ENCODE measurements around the gene IRF2. TPM values are rescaled to one million over a fixed set of nuclear protein-coding genes. Genes with fewer than 3 reads are reported as not detected.

IRF2 gene
- total RNA-seq, 2 donors from 2014 or later: 17.3 to 24.6 TPM

GRCh38 chr4:184357772-184358171, 116.6 kb downstream of the IRF2 start:
- Histone ChIP-seq H3K27me3 (ENCODE audit: control insufficient read depth, insufficient read depth, low read length, poor library complexity, severe bottlenecking) (no peaks in the 10 kb centered on the region), H3K4me3 (ENCODE audit: low read length) (no peak overlapping the region), H3K9ac (ENCODE audit: extremely low read depth, low read length, poor library complexity, severe bottlenecking) (no peak overlapping the region), H3K27ac (ENCODE audit: low read depth, low read length) (no peak overlapping the region), H3K36me3 (ENCODE audit: control insufficient read depth, insufficient read depth, low read length) (no peaks in the 10 kb centered on the region), H3K4me1 (ENCODE audit: control insufficient read depth, insufficient read depth, low read length) (no peaks in the 10 kb centered on the region), H3K9me3 (ENCODE audit: control insufficient read depth, low read length) (no peaks in the 10 kb centered on the region)
- WGBS, 2 experiments (ENCODE audit: insufficient coverage in 1 of 2, insufficient read length in 1 of 2): 96 to 98% methylated on average over 4 of the region's 4 CpGs
- Mint-ChIP-seq H3K36me3 (ENCODE audit: low read depth) (no peaks in the 10 kb centered on the region), H3K4me3 (no peak overlapping the region), H3K9me3 (no peaks in the 10 kb centered on the region), H3K27me3 (ENCODE audit: insufficient read depth) (no peaks in the 10 kb centered on the region), H3K27ac (no peak overlapping the region), H3K4me1 (peaks cover 5% of the 10 kb centered on the region)
- TF ChIP-seq, protein P1, sequence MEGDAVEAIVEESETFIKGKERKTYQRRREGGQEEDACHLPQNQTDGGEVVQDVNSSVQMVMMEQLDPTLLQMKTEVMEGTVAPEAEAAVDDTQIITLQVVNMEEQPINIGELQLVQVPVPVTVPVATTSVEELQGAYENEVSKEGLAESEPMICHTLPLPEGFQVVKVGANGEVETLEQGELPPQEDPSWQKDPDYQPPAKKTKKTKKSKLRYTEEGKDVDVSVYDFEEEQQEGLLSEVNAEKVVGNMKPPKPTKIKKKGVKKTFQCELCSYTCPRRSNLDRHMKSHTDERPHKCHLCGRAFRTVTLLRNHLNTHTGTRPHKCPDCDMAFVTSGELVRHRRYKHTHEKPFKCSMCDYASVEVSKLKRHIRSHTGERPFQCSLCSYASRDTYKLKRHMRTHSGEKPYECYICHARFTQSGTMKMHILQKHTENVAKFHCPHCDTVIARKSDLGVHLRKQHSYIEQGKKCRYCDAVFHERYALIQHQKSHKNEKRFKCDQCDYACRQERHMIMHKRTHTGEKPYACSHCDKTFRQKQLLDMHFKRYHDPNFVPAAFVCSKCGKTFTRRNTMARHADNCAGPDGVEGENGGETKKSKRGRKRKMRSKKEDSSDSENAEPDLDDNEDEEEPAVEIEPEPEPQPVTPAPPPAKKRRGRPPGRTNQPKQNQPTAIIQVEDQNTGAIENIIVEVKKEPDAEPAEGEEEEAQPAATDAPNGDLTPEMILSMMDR (conservative IDR thresholded peaks at IDR 0.05): no peak
- DNase-seq: peak; percentile 3

GRCh38 chr4:184357165-184357564, 117.2 kb downstream of the IRF2 start:
- TF ChIP-seq, protein P1 (conservative IDR thresholded peaks at IDR 0.05): no peak
- H3K27ac ChIP-seq (ENCODE audit: low read depth, low read length): no peak overlapping the region
- H3K4me3 ChIP-seq (ENCODE audit: low read length): no peak overlapping the region
- Mint-ChIP-seq H3K36me3 (ENCODE audit: low read depth) (no peaks in the 10 kb centered on the region), H3K27me3 (ENCODE audit: insufficient read depth) (no peaks in the 10 kb centered on the region), H3K4me1 (peaks cover 5% of the 10 kb centered on the region), H3K9me3 (no peaks in the 10 kb centered on the region), H3K27ac (no peak overlapping the region), H3K4me3 (no peak overlapping the region)
- no peak overlapping the region for H3K9ac ChIP-seq (ENCODE audit: extremely low read depth, low read length, poor library complexity, severe bottlenecking)
- H3K36me3 ChIP-seq (ENCODE audit: control insufficient read depth, insufficient read depth, low read length): no peaks in the 10 kb centered on the region
- no peaks in the 10 kb centered on the region for H3K27me3 ChIP-seq (ENCODE audit: control insufficient read depth, insufficient read depth, low read length, poor library complexity, severe bottlenecking)
- WGBS, 2 experiments (ENCODE audit: insufficient coverage in 1 of 2, insufficient read length in 1 of 2): 96 to 100% methylated on average over 1 of the region's 1 CpG
- DNase-seq: no peak
- H3K4me1 ChIP-seq (ENCODE audit: control insufficient read depth, insufficient read depth, low read length): no peaks in the 10 kb centered on the region
- H3K9me3 ChIP-seq (ENCODE audit: control insufficient read depth, low read length): no peaks in the 10 kb centered on the region

DNA sequence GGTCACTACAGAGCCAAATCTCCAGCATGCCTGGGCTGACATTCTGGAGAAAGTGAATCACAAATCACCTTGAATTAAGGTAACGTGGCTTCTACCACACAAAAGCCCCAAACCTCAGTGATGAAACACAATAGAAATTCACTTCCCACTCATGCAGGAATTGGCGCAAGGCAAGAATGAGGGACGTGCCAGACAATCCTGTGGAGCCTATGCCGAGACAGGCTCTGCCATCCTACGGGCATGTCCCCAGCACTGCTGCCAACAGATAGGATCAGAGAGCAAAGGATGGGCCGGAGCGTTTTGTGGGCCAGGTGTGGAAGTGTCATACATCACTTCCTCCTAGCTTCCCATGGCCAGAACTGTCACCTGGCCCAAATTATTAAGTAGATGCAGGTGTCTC, 118.0 kb downstream of the IRF2 start:
- Histone ChIP-seq H3K27ac (ENCODE audit: low read depth, low read length) (no peak overlapping the region), H3K9me3 (ENCODE audit: control insufficient read depth, low read length) (peaks cover under 1% of the 10 kb centered on the region), H3K36me3 (ENCODE audit: control insufficient read depth, insufficient read depth, low read length) (no peaks in the 10 kb centered on the region), H3K9ac (ENCODE audit: extremely low read depth, low read length, poor library complexity, severe bottlenecking) (no peak overlapping the region), H3K4me1 (ENCODE audit: control insufficient read depth, insufficient read depth, low read length) (no peaks in the 10 kb centered on the region), H3K4me3 (ENCODE audit: low read length) (no peak overlapping the region), H3K27me3 (ENCODE audit: control insufficient read depth, insufficient read depth, low read length, poor library complexity, severe bottlenecking) (no peaks in the 10 kb centered on the region)
- 94 to 98% methylated on average over 5 to 7 of the region's 7 CpGs for WGBS, 2 experiments (ENCODE audit: insufficient coverage in 1 of 2, insufficient read length in 1 of 2)
- no peak overlapping the region for H3K4me3 Mint-ChIP-seq
- peaks cover 5% of the 10 kb centered on the region for H3K4me1 Mint-ChIP-seq
- TF ChIP-seq, protein P1 (conservative IDR thresholded peaks at IDR 0.05): no peak
- peak; percentile 18 for DNase-seq
- H3K36me3 Mint-ChIP-seq (ENCODE audit: low read depth): no peaks in the 10 kb centered on the region
- H3K9me3 Mint-ChIP-seq: peaks cover under 1% of the 10 kb centered on the region
- no peak overlapping the region for H3K27ac Mint-ChIP-seq
- H3K27me3 Mint-ChIP-seq (ENCODE audit: insufficient read depth): no peaks in the 10 kb centered on the region

Data from endodermal cell (in vitro differentiated cells).